ENCODE results near the gene SNX15.

DNA sequence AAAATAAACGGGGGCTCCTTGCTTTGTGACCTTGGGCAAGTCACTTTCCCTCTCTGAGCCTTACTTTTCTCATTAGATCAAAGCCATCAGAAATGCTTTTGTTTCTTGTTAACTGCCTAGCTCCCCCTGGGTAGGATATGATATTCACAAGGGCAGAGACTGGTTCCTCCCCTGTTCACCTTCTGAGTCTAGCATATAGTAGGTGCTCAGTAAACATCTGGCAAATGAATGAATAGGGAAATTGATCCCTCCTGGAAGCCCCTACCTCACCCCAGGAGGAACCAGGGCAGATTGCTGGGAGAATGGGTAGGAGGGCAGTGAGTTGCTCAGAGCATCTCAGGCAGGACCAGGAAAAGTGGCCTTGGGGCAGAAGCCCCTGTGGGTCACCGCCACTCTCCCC is 7.2 kb downstream of the SNX15 start:
- TF ChIP-seq, protein P1, sequence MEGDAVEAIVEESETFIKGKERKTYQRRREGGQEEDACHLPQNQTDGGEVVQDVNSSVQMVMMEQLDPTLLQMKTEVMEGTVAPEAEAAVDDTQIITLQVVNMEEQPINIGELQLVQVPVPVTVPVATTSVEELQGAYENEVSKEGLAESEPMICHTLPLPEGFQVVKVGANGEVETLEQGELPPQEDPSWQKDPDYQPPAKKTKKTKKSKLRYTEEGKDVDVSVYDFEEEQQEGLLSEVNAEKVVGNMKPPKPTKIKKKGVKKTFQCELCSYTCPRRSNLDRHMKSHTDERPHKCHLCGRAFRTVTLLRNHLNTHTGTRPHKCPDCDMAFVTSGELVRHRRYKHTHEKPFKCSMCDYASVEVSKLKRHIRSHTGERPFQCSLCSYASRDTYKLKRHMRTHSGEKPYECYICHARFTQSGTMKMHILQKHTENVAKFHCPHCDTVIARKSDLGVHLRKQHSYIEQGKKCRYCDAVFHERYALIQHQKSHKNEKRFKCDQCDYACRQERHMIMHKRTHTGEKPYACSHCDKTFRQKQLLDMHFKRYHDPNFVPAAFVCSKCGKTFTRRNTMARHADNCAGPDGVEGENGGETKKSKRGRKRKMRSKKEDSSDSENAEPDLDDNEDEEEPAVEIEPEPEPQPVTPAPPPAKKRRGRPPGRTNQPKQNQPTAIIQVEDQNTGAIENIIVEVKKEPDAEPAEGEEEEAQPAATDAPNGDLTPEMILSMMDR (IDR thresholded peaks at IDR 0.05; ENCODE audit: low read depth, low read length), result no peak
- TF ChIP-seq POLR2A (IDR thresholded peaks at IDR 0.05; ENCODE audit: extremely low read depth, insufficient read length), result no peak
